NCI-H524 (cell line): Measurements from ENCODE around the gene RNF115.
A peak's percentile ranks its signal among the peaks of the same experiment; 100 is the strongest.

ENCODE experiments used
- DNase-seq, 2 experiments: peaks; one replicate each; lab custom pipeline; 2025; lab: John Stamatoyannopoulos, UW

Gene RNF115

GRCh38 chr1:145701306-145701862, 122.5 kb downstream of the RNF115 start:
- DNase-seq: no peak

GRCh38 chr1:145696630-145696960, 127.3 kb downstream of the RNF115 start:
- DNase-seq: no peak

GRCh38 chr1:145695821-145696629, 127.9 kb downstream of the RNF115 start:
- DNase-seq: peak; percentile 48 to 80

- DNase-seq: no peak
These were observed 131.0 kb downstream of the RNF115 start for GRCh38 chr1:145692785-145693443.

GRCh38 chr1:145690587-145691558, 133.0 kb downstream of the RNF115 start:
- DNase-seq: no peak

GRCh38 chr1:145689922-145690321, 134.0 kb downstream of the RNF115 start:
- no peak for DNase-seq

- DNase-seq: no peak
These were observed 135.0 kb downstream of the RNF115 start for GRCh38 chr1:145688924-145689323.
